ENCODE data around the gene GREB1.

GREB1 gene

DNA sequence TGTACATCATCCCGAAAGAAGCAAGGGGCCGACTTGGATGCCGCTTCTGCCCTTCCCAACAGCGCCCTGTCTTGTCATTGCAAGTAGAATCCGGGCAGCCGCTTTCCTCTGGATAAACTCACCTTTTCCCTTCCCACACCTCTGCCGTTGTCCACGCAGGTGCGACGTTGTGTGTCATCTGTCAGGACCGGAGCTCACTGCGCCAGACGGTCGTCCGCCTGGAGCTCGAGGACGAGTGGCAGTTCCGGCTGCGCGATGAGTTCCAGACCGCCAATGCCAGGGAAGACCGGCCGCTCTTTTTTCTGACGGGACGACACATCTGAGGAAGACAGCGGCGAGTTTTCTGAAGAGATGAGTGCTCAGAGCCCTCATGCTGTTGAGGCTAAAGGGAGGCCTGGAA lies 106.3 kb downstream of the GREB1 start:
- Histone ChIP-seq H3K79me1 (ENCODE audit: low read length) (no peaks in the 10 kb centered on the region), H3K4ac (ENCODE audit: low read depth, low read length) (no peak overlapping the region), H3K4me2 (ENCODE audit: low read length) (no peak overlapping the region), H2AFZ (ENCODE audit: insufficient read depth, low read length, poor library complexity) (no peak overlapping the region), H3K14ac (ENCODE audit: low read length) (no peak overlapping the region), H3K23ac (ENCODE audit: low read length) (no peak overlapping the region), H3K18ac (ENCODE audit: low read length) (no peak overlapping the region), H3K36me3 (ENCODE audit: control insufficient read depth in 1 of 2, insufficient read depth in 2 of 2, low read length in 2 of 2) (peaks cover 6 to 16% of the 10 kb centered on the region in 2 experiments), H3K4me3 (ENCODE audit: low read depth, low read length) (no peak overlapping the region), H2BK120ac (ENCODE audit: insufficient read depth, low read length, poor library complexity) (no peak overlapping the region), H2AK5ac (ENCODE audit: low read length) (no peak overlapping the region), H2BK5ac (ENCODE audit: low read depth, low read length, poor library complexity) (no peak overlapping the region), H3K9ac (ENCODE audit: low read length) (no peak overlapping the region), H3K27ac (ENCODE audit: low read depth, low read length) (no peak overlapping the region), H3K27me3 (ENCODE audit: insufficient read depth, low read length) (no peaks in the 10 kb centered on the region), H2BK12ac (ENCODE audit: low read length) (no peak overlapping the region), H3K4me1 (ENCODE audit: control insufficient read depth in 1 of 2, insufficient read depth in 2 of 2, low read length in 2 of 2) (no peaks in the 10 kb centered on the region), H3K79me2 (ENCODE audit: control insufficient read depth, insufficient read depth, low read length, poor library complexity) (no peaks in the 10 kb centered on the region), H4K12ac (ENCODE audit: low read depth, low read length) (no peak overlapping the region), H3K9me3 (ENCODE audit: insufficient read depth, low read depth, low read length) (no peaks in the 10 kb centered on the region), H4K8ac (ENCODE audit: low read depth, low read length) (no peak overlapping the region), H4K91ac (ENCODE audit: low read depth, low read length) (no peak overlapping the region)
- no CpG with 5 or more reads among the region's 27 CpGs for WGBS (ENCODE audit: extremely low coverage, insufficient coverage, insufficient read length)
- no peak for DNase-seq

DNA sequence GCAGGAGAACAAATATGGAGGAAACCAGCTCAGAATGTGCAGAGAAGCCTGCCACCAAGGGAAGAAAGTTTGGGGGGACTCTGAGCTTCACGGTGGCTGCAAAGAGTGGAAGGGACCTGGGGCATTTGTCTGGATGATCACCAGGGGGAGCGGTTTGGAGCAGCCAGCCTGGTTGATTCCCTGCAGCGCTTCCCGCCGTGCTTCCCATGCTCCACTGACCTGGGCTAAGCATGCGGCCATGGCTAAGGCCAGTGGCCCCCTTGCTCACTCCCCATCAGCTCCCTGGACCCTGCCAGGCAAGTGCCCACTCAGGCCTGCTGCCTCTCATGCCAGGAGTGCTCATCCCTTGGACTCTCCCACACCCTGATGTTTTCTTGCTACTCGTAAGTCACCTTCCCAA lies 109.1 kb downstream of the GREB1 start:
- Histone ChIP-seq H2AK5ac (ENCODE audit: low read length) (no peak overlapping the region), H3K4me3 (ENCODE audit: low read depth, low read length) (no peak overlapping the region), H3K9me3 (ENCODE audit: insufficient read depth, low read depth, low read length) (no peaks in the 10 kb centered on the region), H2BK120ac (ENCODE audit: insufficient read depth, low read length, poor library complexity) (no peak overlapping the region), H3K27me3 (ENCODE audit: insufficient read depth, low read length) (no peaks in the 10 kb centered on the region), H3K79me2 (ENCODE audit: control insufficient read depth, insufficient read depth, low read length, poor library complexity) (no peaks in the 10 kb centered on the region), H4K12ac (ENCODE audit: low read depth, low read length) (no peak overlapping the region), H3K23ac (ENCODE audit: low read length) (no peak overlapping the region), H2BK12ac (ENCODE audit: low read length) (no peak overlapping the region), H2AFZ (ENCODE audit: insufficient read depth, low read length, poor library complexity) (no peak overlapping the region), H3K4ac (ENCODE audit: low read depth, low read length) (no peak overlapping the region), H3K4me1 (ENCODE audit: control insufficient read depth in 1 of 2, insufficient read depth in 2 of 2, low read length in 2 of 2) (no peaks in the 10 kb centered on the region), H3K36me3 (ENCODE audit: control insufficient read depth in 1 of 2, insufficient read depth in 2 of 2, low read length in 2 of 2) (peaks cover 6 to 7% of the 10 kb centered on the region in 2 experiments), H3K27ac (ENCODE audit: low read depth, low read length) (no peak overlapping the region), H3K79me1 (ENCODE audit: low read length) (no peaks in the 10 kb centered on the region), H3K18ac (ENCODE audit: low read length) (no peak overlapping the region), H2BK5ac (ENCODE audit: low read depth, low read length, poor library complexity) (no peak overlapping the region), H4K91ac (ENCODE audit: low read depth, low read length) (no peak overlapping the region), H3K4me2 (ENCODE audit: low read length) (no peak overlapping the region), H4K8ac (ENCODE audit: low read depth, low read length) (no peak overlapping the region), H3K14ac (ENCODE audit: low read length) (no peak overlapping the region), H3K9ac (ENCODE audit: low read length) (no peak overlapping the region)
- DNase-seq: no peak
- WGBS (ENCODE audit: extremely low coverage, insufficient coverage, insufficient read length): no CpG with 5 or more reads among the region's 7 CpGs

DNA sequence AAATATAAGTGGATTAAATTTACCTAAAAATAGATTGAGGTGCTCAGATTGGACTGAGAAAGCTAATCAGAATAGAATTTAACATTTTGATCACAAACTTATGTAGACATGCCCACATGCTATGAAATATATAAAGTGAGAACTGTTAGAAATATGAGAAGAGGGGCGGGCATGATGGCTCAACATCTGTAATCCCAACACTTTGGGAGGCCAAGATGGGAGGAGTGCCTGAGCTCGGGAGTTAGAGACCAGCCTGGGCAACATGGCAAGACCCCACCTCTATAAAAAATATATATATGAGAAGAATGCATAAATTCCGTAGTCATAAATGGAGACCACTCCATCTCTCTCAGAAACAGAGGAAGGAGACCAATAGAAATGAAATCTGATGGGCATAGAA lies 110.4 kb downstream of the GREB1 start:
- no peak overlapping the region for H2BK5ac ChIP-seq (ENCODE audit: low read depth, low read length, poor library complexity)
- no peak overlapping the region for H2AK5ac ChIP-seq (ENCODE audit: low read length)
- H3K79me1 ChIP-seq (ENCODE audit: low read length): no peaks in the 10 kb centered on the region
- H3K4me1 ChIP-seq (ENCODE audit: control insufficient read depth in 1 of 2, insufficient read depth in 2 of 2, low read length in 2 of 2): peaks cover 0 to 5% of the 10 kb centered on the region in 2 experiments
- no peaks in the 10 kb centered on the region for H3K27me3 ChIP-seq (ENCODE audit: insufficient read depth, low read length)
- H3K18ac ChIP-seq (ENCODE audit: low read length): no peak overlapping the region
- H3K4me3 ChIP-seq (ENCODE audit: low read depth, low read length): no peak overlapping the region
- H3K79me2 ChIP-seq (ENCODE audit: control insufficient read depth, insufficient read depth, low read length, poor library complexity): no peaks in the 10 kb centered on the region
- H3K4ac ChIP-seq (ENCODE audit: low read depth, low read length): no peak overlapping the region
- DNase-seq: no peak
- no peak overlapping the region for H4K12ac ChIP-seq (ENCODE audit: low read depth, low read length)
- no CpG with 5 or more reads among the region's 3 CpGs for WGBS (ENCODE audit: extremely low coverage, insufficient coverage, insufficient read length)
- H3K4me2 ChIP-seq (ENCODE audit: low read length): no peak overlapping the region
- H3K14ac ChIP-seq (ENCODE audit: low read length): no peak overlapping the region
- no peak overlapping the region for H3K9ac ChIP-seq (ENCODE audit: low read length)
- H2AFZ ChIP-seq (ENCODE audit: insufficient read depth, low read length, poor library complexity): no peak overlapping the region
- H3K27ac ChIP-seq (ENCODE audit: low read depth, low read length): no peak overlapping the region
- no peaks in the 10 kb centered on the region for H3K9me3 ChIP-seq (ENCODE audit: insufficient read depth, low read depth, low read length)
- no peak overlapping the region for H2BK12ac ChIP-seq (ENCODE audit: low read length)
- H4K91ac ChIP-seq (ENCODE audit: low read depth, low read length): no peak overlapping the region
- peaks cover 5 to 6% of the 10 kb centered on the region in 2 experiments for H3K36me3 ChIP-seq (ENCODE audit: control insufficient read depth in 1 of 2, insufficient read depth in 2 of 2, low read length in 2 of 2)
- H4K8ac ChIP-seq (ENCODE audit: low read depth, low read length): no peak overlapping the region
- H3K23ac ChIP-seq (ENCODE audit: low read length): no peak overlapping the region
- H2BK120ac ChIP-seq (ENCODE audit: insufficient read depth, low read length, poor library complexity): no peak overlapping the region

DNA sequence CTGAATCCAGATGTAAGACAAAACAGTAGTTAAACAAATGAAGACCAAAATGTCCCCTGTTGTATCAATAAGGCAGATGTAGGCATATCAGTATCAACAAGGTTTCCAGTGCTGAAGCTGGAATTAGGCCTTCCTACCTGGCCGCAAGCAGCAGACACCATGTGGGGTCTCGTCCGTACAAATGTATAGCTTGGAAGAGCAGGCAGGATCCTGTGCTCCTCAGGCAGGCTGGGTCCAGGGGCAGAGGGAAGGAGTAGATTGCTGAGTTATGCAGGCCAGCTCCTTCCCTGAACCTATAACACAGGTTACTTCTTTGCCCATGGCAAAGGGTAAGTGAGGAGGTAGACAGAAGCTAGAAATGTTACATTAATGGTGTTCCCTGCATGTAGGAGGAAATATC lies 112.7 kb downstream of the GREB1 start:
- no peak overlapping the region for H3K9ac ChIP-seq (ENCODE audit: low read length)
- peaks cover 0 to 5% of the 10 kb centered on the region in 2 experiments for H3K4me1 ChIP-seq (ENCODE audit: control insufficient read depth in 1 of 2, insufficient read depth in 2 of 2, low read length in 2 of 2)
- no peak overlapping the region for H3K14ac ChIP-seq (ENCODE audit: low read length)
- H3K27me3 ChIP-seq (ENCODE audit: insufficient read depth, low read length): no peaks in the 10 kb centered on the region
- H3K36me3 ChIP-seq (ENCODE audit: control insufficient read depth in 1 of 2, insufficient read depth in 2 of 2, low read length in 2 of 2): peaks cover 0 to 4% of the 10 kb centered on the region in 2 experiments
- H2BK12ac ChIP-seq (ENCODE audit: low read length): no peak overlapping the region
- no peak overlapping the region for H3K4ac ChIP-seq (ENCODE audit: low read depth, low read length)
- H2BK5ac ChIP-seq (ENCODE audit: low read depth, low read length, poor library complexity): no peak overlapping the region
- no peaks in the 10 kb centered on the region for H3K9me3 ChIP-seq (ENCODE audit: insufficient read depth, low read depth, low read length)
- WGBS (ENCODE audit: extremely low coverage, insufficient coverage, insufficient read length): no CpG with 5 or more reads among the region's 3 CpGs
- no peaks in the 10 kb centered on the region for H3K79me2 ChIP-seq (ENCODE audit: control insufficient read depth, insufficient read depth, low read length, poor library complexity)
- no peak overlapping the region for H3K4me2 ChIP-seq (ENCODE audit: low read length)
- no peak overlapping the region for H3K27ac ChIP-seq (ENCODE audit: low read depth, low read length)
- H3K79me1 ChIP-seq (ENCODE audit: low read length): no peaks in the 10 kb centered on the region
- no peak overlapping the region for H3K4me3 ChIP-seq (ENCODE audit: low read depth, low read length)
- H2AK5ac ChIP-seq (ENCODE audit: low read length): no peak overlapping the region
- H3K18ac ChIP-seq (ENCODE audit: low read length): no peak overlapping the region
- H4K91ac ChIP-seq (ENCODE audit: low read depth, low read length): no peak overlapping the region
- H4K12ac ChIP-seq (ENCODE audit: low read depth, low read length): no peak overlapping the region
- no peak overlapping the region for H3K23ac ChIP-seq (ENCODE audit: low read length)
- no peak overlapping the region for H2BK120ac ChIP-seq (ENCODE audit: insufficient read depth, low read length, poor library complexity)
- H4K8ac ChIP-seq (ENCODE audit: low read depth, low read length): no peak overlapping the region
- DNase-seq: no peak
- H2AFZ ChIP-seq (ENCODE audit: insufficient read depth, low read length, poor library complexity): no peak overlapping the region

Data from trophoblast cell (in vitro differentiated cells and primary cell).